ENCODE data around the gene WDR88. TPM values are rescaled to one million over a fixed set of nuclear protein-coding genes. Genes with fewer than 3 reads are reported as not detected.

The WDR88 gene
- total and polyA plus RNA-seq, 10 of the 15 experiments (the other 5 are each of a cell fraction or from before 2014, with no cell fraction given): 0.19 to 0.34 TPM; not detected in 8

DNA sequence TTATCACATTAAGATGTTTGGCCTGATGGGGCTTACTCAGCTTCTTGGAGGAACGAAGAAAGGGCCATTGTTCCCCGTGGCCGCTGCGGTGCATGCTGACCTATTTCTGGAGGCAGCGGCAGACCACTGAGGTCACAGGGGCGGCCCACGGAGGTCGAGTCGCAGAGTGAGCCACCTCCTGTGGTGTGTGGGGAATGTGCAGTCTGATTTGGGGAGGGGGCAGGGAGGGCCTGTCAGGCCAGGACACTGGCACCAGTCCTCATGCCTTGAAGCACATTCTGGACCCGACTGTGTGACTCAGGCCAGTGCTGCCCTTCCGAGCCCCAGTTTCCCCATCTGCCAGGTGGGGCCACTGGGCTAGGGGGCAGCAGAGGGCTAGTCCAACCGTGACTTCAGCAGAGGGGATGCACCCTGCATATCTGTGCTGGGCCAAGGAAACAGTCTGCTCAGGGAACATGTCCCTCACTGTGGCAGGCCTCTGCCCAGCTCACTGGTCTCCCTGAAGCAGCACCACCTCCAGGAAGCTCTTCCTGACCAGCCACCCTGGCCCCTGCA lies 87.4 kb downstream of the WDR88 start (continued):
- TF ChIP-seq NR2F1 (conservative IDR thresholded peaks at IDR 0.05): peak; percentile 93
- no peak for TF ChIP-seq POU2F2 (IDR thresholded peaks at IDR 0.05; ENCODE audit: borderline replicate concordance, low read depth, low read length)
- no peak for TF ChIP-seq ZBTB40 (IDR thresholded peaks at IDR 0.05; ENCODE audit: borderline replicate concordance)
- TF ChIP-seq ASH2L (IDR thresholded peaks at IDR 0.05; ENCODE audit: borderline replicate concordance, low read depth): no peak
- TF ChIP-seq POLR2A (IDR thresholded peaks at IDR 0.05; ENCODE audit: low read depth, low read length): no peak

DNA sequence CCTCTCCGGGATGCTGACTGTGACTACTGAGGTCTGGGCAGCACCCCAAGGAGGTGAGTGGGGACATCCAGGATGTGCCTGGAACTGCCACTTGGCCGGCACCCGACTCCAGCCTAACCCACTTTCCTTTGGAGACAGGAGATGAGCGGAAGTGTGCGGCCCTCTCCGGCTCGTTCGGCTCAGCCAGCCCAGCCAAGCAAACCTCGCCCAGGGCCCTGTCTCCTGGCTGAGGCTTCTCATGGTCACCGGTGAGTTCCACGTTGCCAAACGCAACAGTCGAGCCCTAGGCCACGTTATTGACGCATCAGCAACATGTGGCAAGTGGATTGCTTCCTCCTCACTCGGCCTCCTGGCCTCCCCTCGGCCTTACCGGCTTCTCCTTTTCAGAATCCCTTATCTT lies 88.2 kb downstream of the WDR88 start:
- no peak overlapping the region for H2AFZ ChIP-seq (ENCODE audit: control insufficient read depth, low read depth, low read length)
- ATAC-seq (no peak), DNase-seq (ENCODE audit: low read depth, low spot score) (no peak), FAIRE-seq (no peak)
- BruUV-seq (replicated peaks): no TSS peak
- H4K20me1 ChIP-seq (ENCODE audit: control insufficient read depth, insufficient read depth): no peaks in the 10 kb centered on the region
- ChIA-PET SMC1A (ENCODE audit: uncharacterized antibody, unreplicated experiment) (no interaction called here), RAD21 (ENCODE audit: unreplicated experiment) (no interaction called here), POLR2A (no interaction called here), CTCF (no interaction called here)
- no peak overlapping the region for H3K4me3 ChIP-seq
- TF ChIP-seq CREM (IDR thresholded peaks at IDR 0.05; ENCODE audit: low read depth) (no peak), KLF5 (IDR thresholded peaks at IDR 0.05; ENCODE audit: partially characterized antibody) (no peak), RUNX3 (IDR thresholded peaks at IDR 0.05; ENCODE audit: low read length) (no peak), CTCF (IDR thresholded peaks at IDR 0.05 in 2 of 3, conservative IDR thresholded peaks at IDR 0.05 in 1 of 3; ENCODE audit: control insufficient read depth in 2 of 3, extremely low read depth in 1 of 3, insufficient read depth in 1 of 3, low read depth in 3 of 3, low read length in 3 of 3) (no peak)
- TF ChIP-seq, protein P1, sequence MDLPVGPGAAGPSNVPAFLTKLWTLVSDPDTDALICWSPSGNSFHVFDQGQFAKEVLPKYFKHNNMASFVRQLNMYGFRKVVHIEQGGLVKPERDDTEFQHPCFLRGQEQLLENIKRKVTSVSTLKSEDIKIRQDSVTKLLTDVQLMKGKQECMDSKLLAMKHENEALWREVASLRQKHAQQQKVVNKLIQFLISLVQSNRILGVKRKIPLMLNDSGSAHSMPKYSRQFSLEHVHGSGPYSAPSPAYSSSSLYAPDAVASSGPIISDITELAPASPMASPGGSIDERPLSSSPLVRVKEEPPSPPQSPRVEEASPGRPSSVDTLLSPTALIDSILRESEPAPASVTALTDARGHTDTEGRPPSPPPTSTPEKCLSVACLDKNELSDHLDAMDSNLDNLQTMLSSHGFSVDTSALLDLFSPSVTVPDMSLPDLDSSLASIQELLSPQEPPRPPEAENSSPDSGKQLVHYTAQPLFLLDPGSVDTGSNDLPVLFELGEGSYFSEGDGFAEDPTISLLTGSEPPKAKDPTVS (IDR thresholded peaks at IDR 0.05; ENCODE audit: low read depth, low read length): no peak
- no peaks in the 10 kb centered on the region for H3K36me3 ChIP-seq (ENCODE audit: control insufficient read depth in 2 of 2, insufficient read depth in 2 of 2, low read length in 1 of 2)
- WGBS (ENCODE audit: insufficient coverage, insufficient replicate concordance, low lambda C conversion rate, missing lambda C conversion rate): 42% methylated on average over 18 of the region's 18 CpGs
- no peak overlapping the region for H3K27ac ChIP-seq (ENCODE audit: control insufficient read depth, insufficient read depth)
- peaks cover 0 to 5% of the 10 kb centered on the region in 2 experiments; a peak in 3 of 4 replicates for H3K27me3 ChIP-seq (replicated peaks in 1 of 2; ENCODE audit: control insufficient read depth in 2 of 2, insufficient read depth in 2 of 2, low read length in 1 of 2)
- no peaks in the 10 kb centered on the region for H3K79me2 ChIP-seq (ENCODE audit: control insufficient read depth, insufficient read depth, low read length)
- no peak overlapping the region for H3K9ac ChIP-seq (ENCODE audit: control insufficient read depth, insufficient read depth, low read length)
- in situ Hi-C loops (cut with MboI): no loop called here
- H3K4me2 ChIP-seq (ENCODE audit: control insufficient read depth, insufficient read depth): no peak overlapping the region
- H3K4me1 ChIP-seq (ENCODE audit: control insufficient read depth, insufficient read depth, low read length): no peaks in the 10 kb centered on the region
- H3K9me3 ChIP-seq (replicated peaks; ENCODE audit: control insufficient read depth, insufficient read depth, low read length): no peaks in the 10 kb centered on the region
- intact Hi-C loops (cut with micrococcal nuclease; ENCODE audit: unreplicated experiment): no loop called here

Measured in GM12878 (cell line).